ENCODE data around the gene METTL6.

DNA sequence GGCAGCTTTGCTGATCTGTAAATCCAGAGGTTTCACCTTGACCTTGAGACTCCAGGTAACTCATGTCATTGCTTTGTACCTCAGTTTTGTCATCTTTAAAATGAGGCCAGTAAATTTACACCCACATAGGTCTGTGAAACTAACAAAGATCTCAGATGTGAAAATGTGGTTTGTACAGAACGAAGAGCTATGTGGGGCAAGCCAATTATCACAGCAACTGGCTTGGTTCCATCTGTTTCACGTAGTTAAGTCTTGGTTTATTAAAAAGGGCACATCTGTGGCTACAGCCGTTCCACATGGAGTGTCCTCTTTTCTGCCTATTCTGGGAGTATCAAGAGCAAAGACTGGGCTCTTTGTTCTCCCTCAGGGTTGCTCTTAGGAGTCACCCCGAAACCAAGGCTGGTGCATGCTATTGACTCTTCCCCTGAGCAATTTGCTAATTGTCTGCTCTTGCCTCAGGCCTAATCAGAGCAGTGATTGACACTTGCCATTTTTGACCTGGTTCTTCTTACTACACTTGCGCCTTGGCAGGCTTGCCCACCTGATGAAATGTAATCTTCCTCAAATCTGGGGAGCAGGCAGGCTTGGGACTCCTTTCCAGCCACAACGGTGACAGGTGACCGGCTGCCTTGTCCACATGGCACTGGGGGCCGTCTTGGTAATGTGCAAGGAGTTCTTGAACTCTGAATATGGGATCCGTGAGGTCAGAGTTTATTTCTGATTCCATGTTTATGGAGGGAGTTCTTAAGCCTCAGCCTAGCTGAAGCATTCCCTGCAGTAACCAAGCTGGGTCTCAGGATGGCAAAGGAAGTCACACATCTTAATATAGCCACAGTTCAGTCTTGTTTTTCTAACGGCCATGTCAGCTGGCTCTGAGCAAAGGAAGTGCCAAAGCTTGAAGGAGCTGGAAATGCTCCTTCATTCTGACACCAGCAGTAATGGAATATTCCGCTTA is 40.2 kb upstream of the METTL6 start:
- TF ChIP-seq, protein P1, sequence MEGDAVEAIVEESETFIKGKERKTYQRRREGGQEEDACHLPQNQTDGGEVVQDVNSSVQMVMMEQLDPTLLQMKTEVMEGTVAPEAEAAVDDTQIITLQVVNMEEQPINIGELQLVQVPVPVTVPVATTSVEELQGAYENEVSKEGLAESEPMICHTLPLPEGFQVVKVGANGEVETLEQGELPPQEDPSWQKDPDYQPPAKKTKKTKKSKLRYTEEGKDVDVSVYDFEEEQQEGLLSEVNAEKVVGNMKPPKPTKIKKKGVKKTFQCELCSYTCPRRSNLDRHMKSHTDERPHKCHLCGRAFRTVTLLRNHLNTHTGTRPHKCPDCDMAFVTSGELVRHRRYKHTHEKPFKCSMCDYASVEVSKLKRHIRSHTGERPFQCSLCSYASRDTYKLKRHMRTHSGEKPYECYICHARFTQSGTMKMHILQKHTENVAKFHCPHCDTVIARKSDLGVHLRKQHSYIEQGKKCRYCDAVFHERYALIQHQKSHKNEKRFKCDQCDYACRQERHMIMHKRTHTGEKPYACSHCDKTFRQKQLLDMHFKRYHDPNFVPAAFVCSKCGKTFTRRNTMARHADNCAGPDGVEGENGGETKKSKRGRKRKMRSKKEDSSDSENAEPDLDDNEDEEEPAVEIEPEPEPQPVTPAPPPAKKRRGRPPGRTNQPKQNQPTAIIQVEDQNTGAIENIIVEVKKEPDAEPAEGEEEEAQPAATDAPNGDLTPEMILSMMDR (optimal IDR thresholded peaks at IDR 0.05 in 1 of 3, IDR thresholded peaks at IDR 0.05 in 1 of 3, conservative IDR thresholded peaks at IDR 0.05 in 1 of 3; ENCODE audit: extremely low read depth in 1 of 3, insufficient read depth in 2 of 3, low read length in 3 of 3) = no peak
- TF ChIP-seq EZH2 (IDR thresholded peaks at IDR 0.05; ENCODE audit: low read length) = no peak
